Stimulated activated CD4-positive, alpha-beta T cell treated with anti-CD3 and anti-CD28 coated beads, Interleukin-1b, Interleukin-23, amount 100 ng/mL, for 4 hours (primary cell): Measurements from ENCODE around the gene SGMS2.
A peak's percentile ranks its signal among the peaks of the same experiment; 100 is the strongest.
"Not testable (repeated sequence)": the region's sequence is repeated elsewhere in the genome, so short reads cannot be mapped to it uniquely, and the experiment has no call there.

Experiments
- DNase-seq, 2 donors: peaks; one replicate each; pipeline ENCODE4 v3.0.0-alpha.2; 2020; ENCODE audit warnings: low read depth in 2 of 2

SGMS2 gene

GRCh38 chr4:107908377-107908776 is 83.6 kb downstream of the SGMS2 start:
- DNase-seq = no peak

- peak in 1 of 2 donors; percentile 39 for DNase-seq
Measured at GRCh38 chr4:107913283-107913899, 88.7 kb downstream of the SGMS2 start.

- DNase-seq = no peak
Measured at GRCh38 chr4:107915220-107915619, 90.5 kb downstream of the SGMS2 start.

- DNase-seq = no peak
Measured at GRCh38 chr4:107916623-107917022, 91.9 kb downstream of the SGMS2 start.

GRCh38 chr4:107917500-107917899 is 92.8 kb downstream of the SGMS2 start:
- DNase-seq = no peak

- no peak for DNase-seq
Measured at GRCh38 chr4:107922486-107923473, 98.0 kb downstream of the SGMS2 start.

GRCh38 chr4:107925713-107926112 is 101.0 kb downstream of the SGMS2 start:
- not testable (repeated sequence) for DNase-seq

GRCh38 chr4:107926875-107927274 is 102.1 kb downstream of the SGMS2 start:
- DNase-seq = not testable (repeated sequence)

GRCh38 chr4:107930821-107931774 is 106.4 kb downstream of the SGMS2 start, which contains the start of gene CYP2U1:
TSS of gene CYP2U1 (plus strand) at chr4:107931549. CDS start at chr4:107931644, 95 bp downstream.
- DNase-seq = peak; percentile 67 to 71

- DNase-seq = peak; percentile 12 to 31
Measured at GRCh38 chr4:107931775-107932321, 107.1 kb downstream of the SGMS2 start.

GRCh38 chr4:107935246-107935645 is 110.5 kb downstream of the SGMS2 start:
- no peak for DNase-seq

GRCh38 chr4:107937040-107937439 is 112.3 kb downstream of the SGMS2 start:
- DNase-seq = no peak

- no peak for DNase-seq
Measured at GRCh38 chr4:107939307-107939706, 114.6 kb downstream of the SGMS2 start.

- no peak for DNase-seq
Measured at GRCh38 chr4:107945809-107946208, 121.1 kb downstream of the SGMS2 start.

- no peak for DNase-seq
Measured at GRCh38 chr4:107950746-107951540, 126.2 kb downstream of the SGMS2 start.

GRCh38 chr4:107951551-107951950 is 126.8 kb downstream of the SGMS2 start:
- no peak for DNase-seq

GRCh38 chr4:107956011-107956410 is 131.3 kb downstream of the SGMS2 start:
- DNase-seq = no peak
